H9 (cell line): Measurements from ENCODE around the gene CBY1. TPM values are rescaled to one million over a fixed set of nuclear protein-coding genes. Genes with fewer than 3 reads are reported as not detected.

Experiments used
- DNase-seq: peaks from one replicate; pipeline ENCODE4 v3.0.0-alpha.2; 2017
- H2AFZ ChIP-seq: one replicate; pipeline ENCODE4 v1.6.1; 2013; ENCODE audit warnings: mild to moderate bottlenecking, low read length, control low read depth, moderate library complexity
- H2AK5ac ChIP-seq: 2 replicates; pipeline ENCODE4 v1.6.1; 2013; ENCODE audit warnings: low read length, control low read depth, mixed read lengths; ENCODE audit not compliant: insufficient read length
- H2BK120ac ChIP-seq: one replicate; pipeline ENCODE4 v1.6.1; 2013; ENCODE audit warnings: low read depth, mild to moderate bottlenecking, low read length, control low read depth, inconsistent platforms; ENCODE audit not compliant: poor library complexity, severe bottlenecking
- H2BK12ac ChIP-seq: 2 replicates; pipeline ENCODE4 v1.6.1; 2013; ENCODE audit warnings: low read length, control low read depth, mixed read lengths, low read depth; ENCODE audit not compliant: insufficient read length
- H2BK15ac ChIP-seq: 2 replicates; pipeline ENCODE4 v1.6.1; 2013; ENCODE audit warnings: low read depth, low read length, control low read depth
- H2BK20ac ChIP-seq: one replicate; pipeline ENCODE4 v1.6.1; 2013; ENCODE audit warnings: low read depth, mild to moderate bottlenecking, low read length, control low read depth, inconsistent platforms; ENCODE audit not compliant: poor library complexity, severe bottlenecking
- H2BK5ac ChIP-seq: 2 replicates; pipeline ENCODE4 v1.6.1; 2013; ENCODE audit warnings: low read length, control low read depth, mixed read lengths; ENCODE audit not compliant: insufficient read length
- H3K14ac ChIP-seq: 2 replicates; pipeline ENCODE4 v1.6.1; 2013; ENCODE audit warnings: low read length, control low read depth; ENCODE audit not compliant: insufficient read depth
- H3K18ac ChIP-seq: 2 replicates; pipeline ENCODE4 v1.6.1; 2013; ENCODE audit warnings: low read depth, mild to moderate bottlenecking, mixed read lengths, low read length, control low read depth; ENCODE audit not compliant: insufficient read length
- H3K23ac ChIP-seq: 2 replicates; pipeline ENCODE4 v1.6.1; 2013; ENCODE audit warnings: low read length, control low read depth, mixed read lengths, low read depth; ENCODE audit not compliant: insufficient read length
- H3K23me2 ChIP-seq: 2 replicates; pipeline ENCODE4 v1.6.1; 2013; ENCODE audit warnings: low read depth, mild to moderate bottlenecking, mixed read lengths, low read length, control low read depth; ENCODE audit not compliant: insufficient read length, poor library complexity, severe bottlenecking
- H3K27ac ChIP-seq: 2 replicates; pipeline ENCODE4 v1.5.1; 2013; ENCODE audit warnings: low read length, control low read depth, mixed read lengths, low read depth; ENCODE audit not compliant: insufficient read length
- H3K27me3 ChIP-seq: 2 replicates; pipeline ENCODE4 v1.6.1; 2013; ENCODE audit warnings: low read length, control low read depth, inconsistent platforms; ENCODE audit not compliant: insufficient read depth
- H3K4ac ChIP-seq: 2 replicates; pipeline ENCODE4 v1.6.1; 2013; ENCODE audit warnings: low read depth, mild to moderate bottlenecking, control low read depth, inconsistent platforms, low read length, moderate library complexity
- H3K4me1 ChIP-seq: 2 replicates; pipeline ENCODE4 v1.6.1; 2013; ENCODE audit warnings: low read length, control low read depth, inconsistent platforms; ENCODE audit not compliant: insufficient read depth
- H3K4me2 ChIP-seq: 2 replicates; pipeline ENCODE4 v1.6.1; 2013; ENCODE audit warnings: low read length, control low read depth, mixed read lengths; ENCODE audit not compliant: insufficient read length, insufficient read depth
- H3K56ac ChIP-seq: 2 replicates; pipeline ENCODE4 v1.6.1; 2013; ENCODE audit warnings: low read depth, mild to moderate bottlenecking, mixed read lengths, low read length, control low read depth; ENCODE audit not compliant: insufficient read length
- H3K79me1 ChIP-seq: 2 replicates; pipeline ENCODE4 v1.6.1; 2013; ENCODE audit warnings: low read depth, mild to moderate bottlenecking, moderate library complexity, low read length, control low read depth, inconsistent platforms; ENCODE audit not compliant: insufficient read depth, poor library complexity, severe bottlenecking
- H3K79me2 ChIP-seq: 2 replicates; pipeline ENCODE4 v1.6.1; 2013; ENCODE audit warnings: low read length, control low read depth, inconsistent platforms; ENCODE audit not compliant: insufficient read depth
- H3K9ac ChIP-seq: 2 replicates; pipeline ENCODE4 v1.6.1; 2013; ENCODE audit warnings: low read length, control low read depth, mixed read lengths; ENCODE audit not compliant: insufficient read length; ENCODE audit errors: extremely low read depth
- H3K9me3 ChIP-seq: one replicate; pipeline ENCODE4 v1.6.1; 2013; ENCODE audit warnings: low read depth, low read length, inconsistent platforms; ENCODE audit not compliant: control insufficient read depth
- H3T11ph ChIP-seq: one replicate; pipeline ENCODE4 v1.6.1; 2013; ENCODE audit warnings: mild to moderate bottlenecking, low read length, control low read depth, inconsistent platforms
- H4K20me1 ChIP-seq: one replicate; pipeline ENCODE4 v1.6.1; 2013; ENCODE audit not compliant: control insufficient read depth, insufficient read length, insufficient read depth
- H4K5ac ChIP-seq: 2 replicates; pipeline ENCODE4 v1.6.1; 2013; ENCODE audit warnings: low read depth, mild to moderate bottlenecking, mixed read lengths, low read length, control low read depth; ENCODE audit not compliant: insufficient read length
- H4K8ac ChIP-seq: replicated peaks from 2 replicates; pipeline ENCODE4 v1.6.1; 2013; ENCODE audit warnings: low read length, control low read depth, mixed read lengths, low read depth; ENCODE audit not compliant: insufficient read length
- H4K91ac ChIP-seq: 2 replicates; pipeline ENCODE4 v1.6.1; 2013; ENCODE audit warnings: low read depth, mild to moderate bottlenecking, moderate library complexity, mixed read lengths, low read length, control low read depth; ENCODE audit not compliant: insufficient read length
- H3K27ac Mint-ChIP-seq, 3 experiments: 2 replicates in 2 of 3; 3 replicates in 1 of 3; pipeline ENCODE4 v1.8.0; 2020 to 2021; ENCODE audit warnings: mixed read lengths in 3 of 3, mild to moderate bottlenecking in 1 of 3, moderate library complexity in 1 of 3
- H3K27me3 Mint-ChIP-seq: 2 replicates; pipeline ENCODE4 v1.8.0; 2021; ENCODE audit warnings: low read depth, mild to moderate bottlenecking, moderate library complexity, mixed read lengths
- H3K36me3 Mint-ChIP-seq, 3 experiments: 2 replicates in 2 of 3; 3 replicates in 1 of 3; pipeline ENCODE4 v1.8.0; 2020 to 2021; ENCODE audit warnings: low read depth in 3 of 3, mixed read lengths in 3 of 3; ENCODE audit not compliant: insufficient read depth in 1 of 3
- H3K4me1 Mint-ChIP-seq, 2 experiments: 2 replicates each; pipeline ENCODE4 v1.8.0; 2020; ENCODE audit warnings: mixed read lengths in 2 of 2
- H3K4me3 Mint-ChIP-seq, 2 experiments: 2 replicates in 1 of 2; 3 replicates in 1 of 2; pipeline ENCODE4 v1.8.0; 2020 to 2021; ENCODE audit warnings: mild to moderate bottlenecking in 2 of 2, mixed read lengths in 2 of 2, moderate library complexity in 1 of 2
- H3K9me3 Mint-ChIP-seq, 2 experiments: 2 replicates in 1 of 2; 3 replicates in 1 of 2; pipeline ENCODE4 v1.8.0; 2020; ENCODE audit warnings: mild to moderate bottlenecking in 2 of 2, mixed read lengths in 2 of 2, moderate library complexity in 1 of 2
- CTCF ChIP-seq: fragments of 200-600 bp; sonication (generic); conservative IDR thresholded peaks from 3 replicates; pipeline ENCODE4 v1.8.0; 2021; ENCODE audit warnings: antibody characterized with exemption, mild to moderate bottlenecking
- WGBS: extraction: QIAGEN DNeasy Blood & Tissue Kit; methylation state at CpG from one replicate; pipeline ENCODE4 v1.1.7; 2013; ENCODE audit warnings: missing lambda C conversion rate, low lambda C conversion rate, mixed read lengths; ENCODE audit not compliant: insufficient read length; ENCODE audit errors: extremely low coverage; 5-methylcytosine and 5-hydroxymethylcytosine counted together
- total RNA-seq: library from RNA; stranded (reverse); gene quantifications from 2 replicates; pipeline ENCODE4 v1.2.1, GENCODE V29; 2021

CBY1 gene
- total RNA-seq, 1 experiment from 2014 or later, result 26.6 TPM

- no peak overlapping the region for H2BK12ac ChIP-seq
- H2BK120ac ChIP-seq, result no peak overlapping the region
- H4K91ac ChIP-seq, result no peak overlapping the region
- H4K5ac ChIP-seq, result no peak overlapping the region
- Mint-ChIP-seq H3K4me1 (peaks cover 44 to 50% of the 10 kb centered on the region in 2 experiments), H3K27me3 (no peaks in the 10 kb centered on the region), H3K9me3 (no peaks in the 10 kb centered on the region), H3K36me3 (peaks cover 7 to 26% (median 25%) of the 10 kb centered on the region in 3 experiments; a peak in 5 of 7 replicates), H3K27ac (no peak overlapping the region; a peak in 1 of 7 replicates), H3K4me3 (peak overlapping the region; percentile 93 to 95)
- no peak for TF ChIP-seq CTCF
- no peak overlapping the region for H2AK5ac ChIP-seq
- no peak overlapping the region for H2BK20ac ChIP-seq
- peak overlapping the region; percentile 94 for H3K4me2 ChIP-seq
- H3K18ac ChIP-seq, result no peak overlapping the region
- peaks cover 7% of the 10 kb centered on the region for H3K79me1 ChIP-seq
- WGBS, result no CpG with 5 or more reads among the region's 2 CpGs
- H3K27ac ChIP-seq, result no peak overlapping the region
- no peak overlapping the region for H3K23ac ChIP-seq
- H4K20me1 ChIP-seq, result no peaks in the 10 kb centered on the region
- H3K4me1 ChIP-seq, result peaks cover 10% of the 10 kb centered on the region
- H3K23me2 ChIP-seq, result peaks cover 11% of the 10 kb centered on the region
- no peak overlapping the region for H3K14ac ChIP-seq
- H3K56ac ChIP-seq, result no peak overlapping the region
- H2AFZ ChIP-seq, result no peak overlapping the region
- no peak overlapping the region for H4K8ac ChIP-seq
- DNase-seq, result no peak
- H2BK5ac ChIP-seq, result no peak overlapping the region
- peaks cover 36% of the 10 kb centered on the region; the same call in 1 of the 2 replicates for H3K79me2 ChIP-seq
- no peaks in the 10 kb centered on the region for H3K27me3 ChIP-seq
- H3K9me3 ChIP-seq, result no peaks in the 10 kb centered on the region
- H3K9ac ChIP-seq, result no peak overlapping the region
- no peak overlapping the region for H3K4ac ChIP-seq
- H3T11ph ChIP-seq, result no peak overlapping the region
- H2BK15ac ChIP-seq, result no peak overlapping the region
These were observed 50.9 kb downstream of the CBY1 start for GRCh38 chr22:38707346-38707745.
